Suprapubic skin (tissue), 4 donors: ENCODE results near the gene TFEC.

Source experiments
- CTCF ChIP-seq, 2 donors: fragments of 200-600 bp in 1 of 2; fragments of 450-650 bp in 1 of 2; sonication (generic) in 1 of 2; IDR thresholded peaks; one replicate each; pipeline ENCODE4 v1.5.1; 2016 to 2019; ENCODE audit warnings: antibody characterized with exemption in 2 of 2, mild to moderate bottlenecking in 1 of 2, moderate library complexity in 1 of 2
- EP300 ChIP-seq: sonication (generic); formaldehyde crosslinking; IDR thresholded peaks from one replicate; pipeline ENCODE4 v1.6.1; 2017; ENCODE audit warnings: antibody characterized with exemption
- POLR2AphosphoS5 ChIP-seq, 3 donors: sonication (generic); formaldehyde crosslinking; IDR thresholded peaks; one replicate each; pipeline ENCODE4 v1.6.1; 2017; ENCODE audit warnings: antibody characterized with exemption in 3 of 3

GRCh38 chr7:116027786-116028185, 2.8 kb downstream of the TFEC start:
- TF ChIP-seq CTCF (IDR thresholded peaks at IDR 0.05) (no peak), POLR2AphosphoS5 (IDR thresholded peaks at IDR 0.05) (no peak), EP300 (no peak)
